Gastrocnemius medialis (tissue), 4 donors: ENCODE data around the gene TMEM175. TPM values are rescaled to one million over a fixed set of nuclear protein-coding genes. Genes with fewer than 3 reads are reported as not detected.

Source experiments
- ATAC-seq, 2 donors: fragments of 150-250 bp; one replicate each; pipeline ENCODE4 v1.9.1; 2016
- DNase-seq, 2 donors: peaks; one replicate each; pipeline ENCODE4 v3.0.0-alpha.2; 2019
- H3K27ac ChIP-seq, 4 donors: fragments of 200-600 bp; sonication (generic); 1 replicate in 1 of 4; 2 replicates in 3 of 4; pipeline ENCODE4 v1.5.1; 2016 to 2018; ENCODE audit warnings: mild to moderate bottlenecking in 2 of 4, moderate library complexity in 1 of 4
- H3K27me3 ChIP-seq, 3 donors: fragments of 200-600 bp; sonication (generic) in 2 of 3; 1 replicate in 1 of 3; 2 replicates in 2 of 3; pipeline versions ENCODE4 v1.5.1 to v1.6.0; 2016 to 2019; ENCODE audit warnings: mild to moderate bottlenecking in 1 of 3, moderate library complexity in 1 of 3
- H3K36me3 ChIP-seq, 2 donors: fragments of 200-600 bp; sonication (generic) in 1 of 2; one replicate each; pipeline ENCODE4 v1.5.1; 2017 to 2018
- H3K4me1 ChIP-seq, 2 donors: fragments of 200-600 bp; sonication (generic) in 1 of 2; one replicate each; pipeline ENCODE4 v1.5.1; 2016 to 2017; ENCODE audit warnings: mild to moderate bottlenecking in 2 of 2
- H3K4me3 ChIP-seq, 4 donors: fragments of 200-600 bp; sonication (generic) in 3 of 4; 1 replicate in 1 of 4; 2 replicates in 3 of 4; pipeline ENCODE4 v1.5.1; 2016 to 2019; ENCODE audit warnings: mild to moderate bottlenecking in 2 of 4
- H3K9me3 ChIP-seq, 3 donors: fragments of 200-600 bp; sonication (generic) in 2 of 3; 1 replicate in 1 of 3; 2 replicates in 2 of 3; pipeline ENCODE4 v1.5.1; 2016 to 2019
- POLR2A ChIP-seq, 2 donors: fragments of 450-650 bp; IDR thresholded peaks; one replicate each; pipeline ENCODE4 v1.6.1; 2017; ENCODE audit warnings: antibody characterized with exemption in 2 of 2, mild to moderate bottlenecking in 2 of 2, moderate library complexity in 2 of 2
- in situ Hi-C, 4 donors: fragments of 200-750 bp; cut with MboI; loops; one replicate each; pipeline versions ENCODE4 v1.15.0 to v1.8.0; 2017; ENCODE audit warnings: low sequenced_read_pairs in 4 of 4
- intact Hi-C: fragments of 100-400 bp; cut with DNase I; formaldehyde crosslinking; loops from one replicate; pipeline ENCODE4 v1.15.1; 2023; ENCODE audit warnings: low total_unique reads
- total RNA-seq, 4 donors: library from RNA; depleted of rRNA; stranded (reverse); fragments of >200 nt; gene quantifications; one replicate each; pipeline versions ENCODE4 v1.1.0 to v1.2.3, GENCODE V29; 2016
- TF ChIP-seq, protein P1 (sequence below), 5 experiments: fragments of 450-650 bp in 3 of 5; fragments of 200-600 bp in 2 of 5; sonication (generic) in 2 of 5; IDR thresholded peaks in 4 of 5; conservative IDR thresholded peaks in 1 of 5; 1 replicate in 4 of 5; 2 replicates in 1 of 5; pipeline ENCODE4 v1.5.1; 2016 to 2019; ENCODE audit warnings: antibody characterized with exemption in 5 of 5, mild to moderate bottlenecking in 3 of 5, moderate library complexity in 3 of 5

The TMEM175 gene
- total RNA-seq, 4 donors from 2014 or later = 15.3 to 29.6 (median 20.8) TPM

DNA sequence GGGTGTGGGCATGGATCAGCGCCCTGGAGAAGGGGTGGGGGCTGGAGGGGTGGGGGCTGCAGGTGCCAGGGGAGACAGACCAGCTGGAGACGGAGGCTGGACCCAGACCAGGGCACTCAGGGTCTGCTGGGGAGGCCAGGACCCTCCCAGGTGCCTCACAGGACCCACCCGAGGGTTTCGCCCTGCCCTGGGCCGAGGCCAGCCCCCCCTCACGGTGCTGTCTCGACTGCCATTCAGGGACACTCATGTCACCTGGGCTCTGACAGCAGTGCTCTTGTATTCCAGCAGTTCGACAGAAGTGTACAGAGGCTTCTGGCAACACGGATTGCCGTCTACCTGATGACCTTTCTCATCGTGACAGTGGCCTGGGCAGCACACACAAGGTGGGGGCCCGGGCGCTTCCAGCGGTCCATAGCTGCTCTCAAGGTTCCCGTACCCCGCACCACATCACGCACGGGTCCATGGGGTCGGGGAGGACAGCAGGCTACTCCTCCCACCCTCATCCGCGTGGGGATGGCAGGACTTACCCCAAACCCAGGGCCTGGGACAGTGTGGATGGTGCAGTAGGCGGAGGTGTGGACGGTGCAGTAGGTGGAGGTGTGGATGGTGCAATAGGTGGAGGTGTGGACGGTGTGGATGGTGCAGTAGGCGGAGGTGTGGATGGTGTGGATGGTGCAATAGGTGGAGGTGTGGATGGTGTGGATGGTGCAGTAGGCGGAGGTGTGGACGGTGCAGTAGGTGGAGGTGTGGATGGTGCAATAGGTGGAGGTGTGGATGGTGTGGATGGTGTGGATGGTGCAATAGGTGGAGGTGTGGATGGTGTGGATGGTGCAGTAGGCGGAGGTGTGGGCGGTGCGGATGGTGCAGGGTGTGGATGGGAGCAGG lies 18.1 kb downstream of the TMEM175 start:
- DNase-seq = peak in 1 of 2 donors; percentile 9
- in situ Hi-C loops = no loop called here
- H3K27me3 ChIP-seq = no peaks in the 10 kb centered on the region
- no peak overlapping the region for H3K27ac ChIP-seq
- H3K4me3 ChIP-seq = no peak overlapping the region
- peaks cover 0 to under 1% of the 10 kb centered on the region in 2 donors for H3K36me3 ChIP-seq
- no peak for ATAC-seq
- H3K4me1 ChIP-seq = no peaks in the 10 kb centered on the region
- TF ChIP-seq, protein P1, sequence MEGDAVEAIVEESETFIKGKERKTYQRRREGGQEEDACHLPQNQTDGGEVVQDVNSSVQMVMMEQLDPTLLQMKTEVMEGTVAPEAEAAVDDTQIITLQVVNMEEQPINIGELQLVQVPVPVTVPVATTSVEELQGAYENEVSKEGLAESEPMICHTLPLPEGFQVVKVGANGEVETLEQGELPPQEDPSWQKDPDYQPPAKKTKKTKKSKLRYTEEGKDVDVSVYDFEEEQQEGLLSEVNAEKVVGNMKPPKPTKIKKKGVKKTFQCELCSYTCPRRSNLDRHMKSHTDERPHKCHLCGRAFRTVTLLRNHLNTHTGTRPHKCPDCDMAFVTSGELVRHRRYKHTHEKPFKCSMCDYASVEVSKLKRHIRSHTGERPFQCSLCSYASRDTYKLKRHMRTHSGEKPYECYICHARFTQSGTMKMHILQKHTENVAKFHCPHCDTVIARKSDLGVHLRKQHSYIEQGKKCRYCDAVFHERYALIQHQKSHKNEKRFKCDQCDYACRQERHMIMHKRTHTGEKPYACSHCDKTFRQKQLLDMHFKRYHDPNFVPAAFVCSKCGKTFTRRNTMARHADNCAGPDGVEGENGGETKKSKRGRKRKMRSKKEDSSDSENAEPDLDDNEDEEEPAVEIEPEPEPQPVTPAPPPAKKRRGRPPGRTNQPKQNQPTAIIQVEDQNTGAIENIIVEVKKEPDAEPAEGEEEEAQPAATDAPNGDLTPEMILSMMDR (IDR thresholded peaks at IDR 0.05 in 4 of 5, conservative IDR thresholded peaks at IDR 0.05 in 1 of 5) = no peak
- TF ChIP-seq POLR2A (IDR thresholded peaks at IDR 0.05) = no peak
- H3K9me3 ChIP-seq = no peaks in the 10 kb centered on the region
- intact Hi-C loops = no loop called here

DNA sequence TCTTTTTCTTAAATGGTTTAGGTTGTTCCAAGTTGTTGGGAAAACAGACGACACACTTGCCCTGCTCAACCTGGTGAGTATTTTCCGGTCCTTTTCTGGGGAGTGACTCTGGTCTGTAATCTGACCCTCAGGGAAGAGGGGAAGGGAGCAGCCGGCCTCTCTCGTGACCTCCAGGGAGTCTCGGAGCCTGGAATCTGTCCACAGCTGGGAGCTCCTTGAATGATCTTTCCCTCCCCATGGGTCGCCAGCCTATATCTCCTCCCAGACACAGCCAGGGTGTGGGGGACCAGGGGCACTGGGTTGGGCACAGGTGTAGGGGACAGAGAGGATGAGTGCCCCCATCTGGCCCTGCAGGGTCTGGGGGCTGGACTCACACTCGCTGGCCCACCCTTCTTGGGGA lies 18.9 kb downstream of the TMEM175 start:
- intact Hi-C loops (no loop called here), in situ Hi-C loops (no loop called here)
- Histone ChIP-seq H3K9me3 (no peaks in the 10 kb centered on the region), H3K4me3 (no peak overlapping the region), H3K4me1 (no peaks in the 10 kb centered on the region), H3K27me3 (no peaks in the 10 kb centered on the region), H3K27ac (no peak overlapping the region), H3K36me3 (peaks cover 0 to 9% of the 10 kb centered on the region in 2 donors)
- ATAC-seq (peak in 1 of 2 donors; percentile 24), DNase-seq (peak in 1 of 2 donors; percentile 22)
- TF ChIP-seq POLR2A (IDR thresholded peaks at IDR 0.05) = no peak
- TF ChIP-seq, protein P1 (IDR thresholded peaks at IDR 0.05 in 4 of 5, conservative IDR thresholded peaks at IDR 0.05 in 1 of 5) = no peak

DNA sequence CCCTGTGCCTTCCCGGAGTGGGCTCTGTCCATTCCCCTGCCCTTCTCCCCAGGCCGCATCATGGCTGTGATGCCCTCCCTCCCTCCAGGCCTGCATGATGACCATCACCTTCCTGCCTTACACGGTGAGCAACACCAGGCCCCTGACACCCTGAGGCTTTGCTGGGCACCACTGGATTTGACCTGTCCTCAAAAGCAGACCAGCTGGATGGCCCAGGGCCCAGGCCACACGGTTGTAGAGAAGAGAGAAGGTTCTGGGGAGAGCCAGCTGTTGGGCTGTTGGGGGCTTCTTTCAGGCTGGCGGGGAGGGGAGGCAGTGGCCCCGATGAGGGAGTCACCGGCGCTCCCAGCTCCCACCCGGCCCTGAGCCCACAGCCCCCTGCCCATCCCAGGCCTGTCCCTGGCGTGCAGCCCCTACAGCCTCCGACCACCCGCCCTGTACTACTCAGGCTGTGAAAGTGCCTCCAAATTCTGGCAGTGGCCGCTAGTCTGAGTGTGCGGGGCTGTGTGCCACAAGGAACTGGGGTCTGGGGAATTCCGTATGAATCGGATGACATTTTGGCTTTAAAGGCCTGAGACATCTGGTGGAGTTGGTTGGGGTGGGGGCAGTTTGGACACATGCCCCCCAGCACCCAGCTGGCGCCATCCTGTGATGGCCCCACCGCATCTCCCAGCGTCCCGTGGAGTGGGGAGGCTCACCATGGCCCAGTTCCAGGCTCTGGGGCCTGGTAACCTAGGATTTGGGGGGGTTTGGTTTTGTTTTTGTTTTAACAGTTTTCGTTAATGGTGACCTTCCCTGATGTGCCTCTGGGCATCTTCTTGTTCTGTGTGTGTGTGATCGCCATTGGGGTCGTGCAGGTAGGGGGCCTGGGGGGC lies 19.6 kb downstream of the TMEM175 start:
- Histone ChIP-seq H3K9me3 (no peaks in the 10 kb centered on the region), H3K27me3 (no peaks in the 10 kb centered on the region), H3K4me3 (no peak overlapping the region), H3K4me1 (no peaks in the 10 kb centered on the region), H3K36me3 (peaks cover 0 to 9% of the 10 kb centered on the region in 2 donors), H3K27ac (no peak overlapping the region)
- intact Hi-C loops = no loop called here
- TF ChIP-seq, protein P1 (IDR thresholded peaks at IDR 0.05 in 4 of 5, conservative IDR thresholded peaks at IDR 0.05 in 1 of 5) = no peak
- TF ChIP-seq POLR2A (IDR thresholded peaks at IDR 0.05) = no peak
- DNase-seq (peak in 1 of 2 donors; percentile 4), ATAC-seq (no peak)
- in situ Hi-C loops = no loop called here

DNA sequence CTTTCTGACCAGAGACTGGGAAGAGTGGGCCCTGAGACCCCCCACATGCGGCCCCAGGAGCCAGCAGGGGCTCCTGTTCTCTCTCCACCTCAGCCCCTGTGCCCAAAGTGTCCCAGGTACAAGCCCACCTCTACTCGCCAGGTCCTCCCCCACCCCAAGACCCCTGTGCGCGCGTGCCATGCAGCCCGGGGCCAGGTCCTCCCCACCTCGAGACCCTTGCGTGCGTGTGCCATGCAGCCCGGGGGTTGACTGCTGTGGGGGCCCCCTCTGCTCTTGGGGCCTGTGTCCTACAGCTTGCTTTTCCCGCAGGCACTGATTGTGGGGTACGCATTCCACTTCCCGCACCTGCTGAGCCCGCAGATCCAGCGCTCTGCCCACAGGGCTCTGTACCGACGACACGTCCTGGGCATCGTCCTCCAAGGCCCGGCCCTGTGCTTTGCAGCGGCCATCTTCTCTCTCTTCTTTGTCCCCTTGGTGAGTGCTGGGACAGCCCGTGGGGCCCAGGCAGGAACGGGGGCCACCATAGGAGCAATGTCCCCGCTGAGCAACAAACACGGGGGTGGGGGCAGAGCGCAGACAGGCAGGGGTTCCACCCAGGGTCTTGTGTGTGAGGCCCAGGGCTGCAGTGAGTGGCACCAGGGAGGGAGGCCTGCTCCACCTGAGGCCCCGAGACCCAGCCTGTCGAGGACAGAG lies 20.8 kb downstream of the TMEM175 start:
- ATAC-seq (no peak), DNase-seq (peak in 1 of 2 donors; percentile 9)
- H3K36me3 ChIP-seq = peaks cover 0 to 9% of the 10 kb centered on the region in 2 donors
- no peak overlapping the region for H3K4me3 ChIP-seq
- TF ChIP-seq, protein P1 (IDR thresholded peaks at IDR 0.05 in 4 of 5, conservative IDR thresholded peaks at IDR 0.05 in 1 of 5) = no peak
- no peak for TF ChIP-seq POLR2A (IDR thresholded peaks at IDR 0.05)
- no peaks in the 10 kb centered on the region for H3K27me3 ChIP-seq
- H3K9me3 ChIP-seq = no peaks in the 10 kb centered on the region
- H3K4me1 ChIP-seq = no peaks in the 10 kb centered on the region
- intact Hi-C loops (no loop called here), in situ Hi-C loops (no loop called here)
- no peak overlapping the region for H3K27ac ChIP-seq
